Gastroesophageal sphincter (tissue), 4 donors: ENCODE data around the gene SLAMF1. TPM values are rescaled to one million over a fixed set of nuclear protein-coding genes. Genes with fewer than 3 reads are reported as not detected.

Source experiments
- ATAC-seq: fragments of 150-250 bp; one replicate; pipeline ENCODE4 v1.9.1; 2016; ENCODE audit warnings: mild to moderate bottlenecking, moderate library complexity
- H3K27ac ChIP-seq, 4 donors: fragments of 200-600 bp; sonication (generic) in 3 of 4; 1 replicate in 3 of 4; 2 replicates in 1 of 4; pipeline ENCODE4 v1.5.1; 2016 to 2019
- H3K27me3 ChIP-seq: fragments of 200-600 bp; sonication (generic); one replicate; pipeline ENCODE4 v1.5.1; 2019
- H3K36me3 ChIP-seq, 2 donors: fragments of 200-600 bp; sonication (generic); one replicate each; pipeline ENCODE4 v1.5.1; 2019; ENCODE audit warnings: control low read depth in 1 of 2
- H3K4me1 ChIP-seq, 3 donors: fragments of 200-600 bp; sonication (generic); 1 replicate in 2 of 3; 2 replicates in 1 of 3; pipeline ENCODE4 v1.5.1; 2016 to 2019; ENCODE audit warnings: control low read depth in 2 of 3
- H3K4me3 ChIP-seq, 2 donors: fragments of 200-600 bp; sonication (generic); one replicate each; pipeline ENCODE4 v1.5.1; 2019; ENCODE audit warnings: mild to moderate bottlenecking in 1 of 2, moderate library complexity in 1 of 2
- H3K9me3 ChIP-seq, 3 donors: fragments of 200-600 bp; sonication (generic); one replicate each; pipeline ENCODE4 v1.5.1; 2017 to 2019; ENCODE audit warnings: control low read depth in 2 of 3
- CTCF ChIP-seq, 4 experiments: fragments of 200-600 bp in 2 of 4; fragments of 450-650 bp in 2 of 4; sonication (generic) in 1 of 4; IDR thresholded peaks; one replicate each; pipeline ENCODE4 v1.5.1; 2017 to 2019; ENCODE audit warnings: antibody characterized with exemption in 4 of 4, mild to moderate bottlenecking in 2 of 4, moderate library complexity in 2 of 4
- EP300 ChIP-seq: sonication (generic); formaldehyde crosslinking; IDR thresholded peaks from one replicate; pipeline ENCODE4 v1.6.1; 2017; ENCODE audit warnings: antibody characterized with exemption, mild to moderate bottlenecking
- POLR2A ChIP-seq, 2 donors: fragments of 450-650 bp; IDR thresholded peaks; one replicate each; pipeline ENCODE4 v1.6.1; 2017; ENCODE audit warnings: antibody characterized with exemption in 2 of 2, mild to moderate bottlenecking in 2 of 2, moderate library complexity in 1 of 2
- POLR2AphosphoS5 ChIP-seq: sonication (generic); formaldehyde crosslinking; IDR thresholded peaks from one replicate; pipeline ENCODE4 v1.6.1; 2017; ENCODE audit warnings: antibody characterized with exemption
- WGBS, 2 donors: methylation state at CpG; one replicate each; pipeline ENCODE4 v1.1.5; 2018; ENCODE audit warnings: low coverage in 1 of 2; 5-methylcytosine and 5-hydroxymethylcytosine counted together
- total RNA-seq, 4 donors: library from RNA; depleted of rRNA; stranded (reverse); fragments of >200 nt; gene quantifications; one replicate each; pipeline ENCODE4 v1.1.0, GENCODE V29; 2016

SLAMF1 gene
- total RNA-seq, 4 donors from 2014 or later = 0.12 to 2.8 (median 1.2) TPM; not detected in 1

DNA sequence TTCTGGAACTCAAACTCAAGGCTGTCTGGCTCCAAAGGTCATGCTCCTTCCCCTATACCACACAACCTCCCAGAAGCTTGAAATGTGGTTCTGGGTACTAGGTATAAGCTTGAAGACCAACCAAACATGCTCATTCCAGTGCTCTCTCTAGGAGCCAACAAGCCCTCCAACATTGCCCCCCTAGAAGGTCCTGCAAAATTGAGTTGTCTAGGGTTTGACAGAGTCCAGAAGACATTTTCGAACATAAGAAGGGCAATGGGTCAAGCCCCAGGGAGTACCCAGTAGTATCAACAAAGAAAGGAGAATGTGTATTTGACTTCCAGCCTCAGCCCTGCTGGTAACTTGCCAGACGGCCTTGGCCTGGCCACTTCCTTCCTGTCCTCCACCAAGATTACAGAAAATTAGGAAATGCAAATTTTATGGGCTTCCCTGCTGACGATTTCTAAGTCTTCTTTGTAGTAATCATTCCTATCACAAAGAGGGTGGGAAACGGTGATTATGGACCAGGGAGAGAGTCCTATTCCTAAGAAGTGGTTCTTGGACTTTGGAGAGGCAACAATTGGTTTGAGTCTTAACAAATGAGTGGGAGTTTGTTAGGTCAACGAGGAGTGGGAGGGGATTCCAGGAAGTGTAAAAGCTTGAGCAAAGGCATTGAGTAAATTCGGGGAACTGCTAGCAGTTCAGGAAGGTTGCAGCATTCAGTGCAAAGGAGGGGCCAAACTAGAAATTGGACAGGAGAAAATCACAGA is 18.7 kb upstream of the SLAMF1 start:
- Histone ChIP-seq H3K27me3 (peaks cover 9% of the 10 kb centered on the region), H3K9me3 (peaks cover 0 to 20% (median 0%) of the 10 kb centered on the region in 3 donors), H3K4me1 (no peaks in the 10 kb centered on the region), H3K27ac (peak overlapping the region in 2 of 4 donors; percentile 29 to 48), H3K4me3 (no peak overlapping the region), H3K36me3 (no peaks in the 10 kb centered on the region)
- no peak for TF ChIP-seq CTCF (IDR thresholded peaks at IDR 0.05)
- WGBS, 2 donors = 30 to 37% methylated on average over 4 to 6 of the region's 6 CpGs
- ATAC-seq = peak; percentile 50

DNA sequence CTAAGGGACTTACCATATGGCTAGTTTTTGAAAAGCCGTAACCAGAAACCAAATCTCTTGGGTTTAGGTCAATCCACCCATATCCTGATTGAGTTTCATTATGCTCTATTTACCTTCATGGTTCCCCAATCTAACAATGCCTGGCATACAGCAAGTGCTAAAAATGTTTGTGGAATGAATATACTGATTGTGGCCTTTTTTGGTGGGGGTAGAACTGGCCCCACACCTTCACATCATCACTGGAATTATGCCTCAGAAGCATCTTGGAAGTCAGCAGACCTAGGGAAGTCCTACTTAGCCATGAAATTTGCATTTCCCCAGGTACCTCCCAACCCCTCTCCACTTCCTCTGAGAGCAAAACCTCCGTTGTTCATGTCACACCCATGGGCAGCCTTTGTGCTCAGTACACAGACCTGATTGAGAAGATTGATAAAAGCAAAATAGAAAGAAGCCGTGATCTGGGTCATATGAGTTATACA is 17.8 kb upstream of the SLAMF1 start:
- no peaks in the 10 kb centered on the region for H3K36me3 ChIP-seq
- no peaks in the 10 kb centered on the region for H3K4me1 ChIP-seq
- H3K4me3 ChIP-seq = no peak overlapping the region
- 73 to 84% methylated on average over 3 of the region's 3 CpGs for WGBS, 2 donors
- ATAC-seq = no peak
- TF ChIP-seq EP300 = no peak
- TF ChIP-seq POLR2A (IDR thresholded peaks at IDR 0.05) = no peak
- TF ChIP-seq CTCF (IDR thresholded peaks at IDR 0.05) = no peak
- no peak for TF ChIP-seq POLR2AphosphoS5
- no peak overlapping the region for H3K27ac ChIP-seq
- peaks cover 9% of the 10 kb centered on the region for H3K27me3 ChIP-seq
- H3K9me3 ChIP-seq = peaks cover 0 to 12% (median 0%) of the 10 kb centered on the region in 3 donors

DNA sequence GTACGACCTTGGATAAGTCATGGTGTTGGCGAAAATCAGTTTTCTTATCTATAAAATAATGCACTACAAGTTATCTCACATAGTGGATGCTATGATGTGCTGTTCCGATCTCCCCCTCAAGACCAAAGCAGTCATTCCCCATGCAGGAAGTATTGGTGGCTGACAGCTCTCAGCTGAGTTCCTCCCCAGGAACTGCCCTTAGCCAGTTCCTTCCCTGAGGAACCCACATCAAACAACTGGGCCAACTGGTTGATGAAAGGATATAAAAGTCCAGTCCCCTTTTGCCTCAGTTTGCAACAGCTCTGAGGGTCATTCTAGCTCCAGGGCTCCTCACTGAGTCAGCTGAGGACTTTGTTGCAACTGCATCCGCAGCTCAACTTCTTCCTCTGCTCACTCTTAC is 16.1 kb upstream of the SLAMF1 start:
- Histone ChIP-seq H3K36me3 (no peaks in the 10 kb centered on the region), H3K27me3 (peaks cover 9% of the 10 kb centered on the region), H3K9me3 (no peaks in the 10 kb centered on the region), H3K4me1 (no peaks in the 10 kb centered on the region), H3K4me3 (no peak overlapping the region), H3K27ac (no peak overlapping the region)
- no peak for ATAC-seq
- no peak for TF ChIP-seq EP300
- no peak for TF ChIP-seq POLR2A (IDR thresholded peaks at IDR 0.05)
- TF ChIP-seq CTCF (IDR thresholded peaks at IDR 0.05) = no peak
- TF ChIP-seq POLR2AphosphoS5 = no peak
- WGBS, 2 donors = 81% methylated on average over 4 of the region's 4 CpGs

DNA sequence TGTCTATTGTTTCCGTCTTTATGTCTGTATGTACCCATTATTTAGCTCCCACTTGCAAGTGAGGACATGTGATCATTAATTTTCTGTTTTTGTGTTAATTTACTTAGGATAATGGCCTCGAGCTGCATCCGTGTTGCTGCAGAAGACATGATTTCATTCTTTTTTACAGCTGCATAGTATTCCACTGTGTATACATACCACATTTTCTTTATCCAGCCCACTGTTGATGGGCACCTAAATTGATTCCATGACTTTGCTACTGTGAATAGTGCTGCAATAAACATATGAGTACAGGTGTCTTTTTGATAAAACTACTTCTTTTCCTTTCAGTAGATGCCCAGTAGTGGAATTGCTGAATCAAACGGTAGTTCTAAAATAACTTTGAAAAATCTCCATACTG is 12.7 kb upstream of the SLAMF1 start:
- Histone ChIP-seq H3K27me3 (peaks cover 6% of the 10 kb centered on the region), H3K4me3 (no peak overlapping the region), H3K4me1 (no peaks in the 10 kb centered on the region), H3K27ac (no peak overlapping the region), H3K36me3 (no peaks in the 10 kb centered on the region), H3K9me3 (no peaks in the 10 kb centered on the region)
- no peak for ATAC-seq
- no peak for TF ChIP-seq CTCF (IDR thresholded peaks at IDR 0.05)
- TF ChIP-seq POLR2AphosphoS5 = no peak
- TF ChIP-seq EP300 = no peak
- no peak for TF ChIP-seq POLR2A (IDR thresholded peaks at IDR 0.05)
- 92 to 95% methylated on average over 2 to 4 of the region's 4 CpGs for WGBS, 2 donors

DNA sequence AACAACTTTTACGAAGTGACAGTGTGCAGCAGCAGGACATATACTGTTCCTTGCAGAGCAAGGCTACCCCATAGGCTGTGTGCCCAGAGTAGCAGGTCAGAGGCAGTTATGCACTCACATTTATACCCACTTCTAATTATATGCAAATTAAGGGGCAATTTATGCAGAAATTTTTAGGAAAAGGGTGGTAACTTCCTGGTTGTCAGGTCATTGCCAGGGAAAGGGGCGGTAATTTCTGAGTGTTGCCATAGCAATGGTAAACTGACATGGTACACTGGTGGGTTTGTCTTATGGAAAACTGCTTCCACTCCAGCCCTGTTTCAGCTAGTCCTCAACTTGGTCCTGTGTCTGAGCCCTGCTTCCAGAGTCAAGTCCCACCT is 12.0 kb upstream of the SLAMF1 start:
- no peak for ATAC-seq
- Histone ChIP-seq H3K27ac (no peak overlapping the region), H3K9me3 (no peaks in the 10 kb centered on the region), H3K4me3 (no peak overlapping the region), H3K27me3 (peaks cover 8% of the 10 kb centered on the region), H3K4me1 (no peaks in the 10 kb centered on the region), H3K36me3 (no peaks in the 10 kb centered on the region)
- 81 to 83% methylated on average over 2 of the region's 2 CpGs for WGBS, 2 donors
- no peak for TF ChIP-seq POLR2AphosphoS5
- no peak for TF ChIP-seq EP300
- no peak for TF ChIP-seq CTCF (IDR thresholded peaks at IDR 0.05)
- no peak for TF ChIP-seq POLR2A (IDR thresholded peaks at IDR 0.05)
